Epithelial cell of proximal tubule (primary cell): ENCODE measurements around the gene DQX1. TPM values are rescaled to one million over a fixed set of nuclear protein-coding genes. Genes with fewer than 3 reads are reported as not detected.
"Not testable (repeated sequence)": the region's sequence is repeated elsewhere in the genome, so short reads cannot be mapped to it uniquely, and the experiment has no call there.

ENCODE experiments used
- DNase-seq: peaks from one replicate; pipeline ENCODE4 v3.0.0-alpha.2; 2011; ENCODE audit warnings: low read depth
- H3K4me3 ChIP-seq: 2 replicates; pipeline ENCODE4 v1.5.1; 2011; ENCODE audit warnings: low read depth, mild to moderate bottlenecking, low read length
- total RNA-seq: library from RNA; depleted of rRNA; stranded (reverse); fragments of >200 nt; gene quantifications from 2 replicates; pipeline ENCODE4 v1.2.3, GENCODE V29; 2015
- TF ChIP-seq, protein P1 (sequence below): conservative IDR thresholded peaks from 2 replicates; pipeline ENCODE4 v1.5.1; 2012; ENCODE audit warnings: low read depth, mild to moderate bottlenecking, low read length

DQX1 gene
- total RNA-seq, 1 donor from 2014 or later, result not detected

GRCh38 chr2:74567881-74568280 is 41.9 kb upstream of the DQX1 start:
- TF ChIP-seq, protein P1, sequence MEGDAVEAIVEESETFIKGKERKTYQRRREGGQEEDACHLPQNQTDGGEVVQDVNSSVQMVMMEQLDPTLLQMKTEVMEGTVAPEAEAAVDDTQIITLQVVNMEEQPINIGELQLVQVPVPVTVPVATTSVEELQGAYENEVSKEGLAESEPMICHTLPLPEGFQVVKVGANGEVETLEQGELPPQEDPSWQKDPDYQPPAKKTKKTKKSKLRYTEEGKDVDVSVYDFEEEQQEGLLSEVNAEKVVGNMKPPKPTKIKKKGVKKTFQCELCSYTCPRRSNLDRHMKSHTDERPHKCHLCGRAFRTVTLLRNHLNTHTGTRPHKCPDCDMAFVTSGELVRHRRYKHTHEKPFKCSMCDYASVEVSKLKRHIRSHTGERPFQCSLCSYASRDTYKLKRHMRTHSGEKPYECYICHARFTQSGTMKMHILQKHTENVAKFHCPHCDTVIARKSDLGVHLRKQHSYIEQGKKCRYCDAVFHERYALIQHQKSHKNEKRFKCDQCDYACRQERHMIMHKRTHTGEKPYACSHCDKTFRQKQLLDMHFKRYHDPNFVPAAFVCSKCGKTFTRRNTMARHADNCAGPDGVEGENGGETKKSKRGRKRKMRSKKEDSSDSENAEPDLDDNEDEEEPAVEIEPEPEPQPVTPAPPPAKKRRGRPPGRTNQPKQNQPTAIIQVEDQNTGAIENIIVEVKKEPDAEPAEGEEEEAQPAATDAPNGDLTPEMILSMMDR, result no peak
- DNase-seq, result no peak
- no peak overlapping the region for H3K4me3 ChIP-seq

GRCh38 chr2:74566754-74567085 is 40.7 kb upstream of the DQX1 start:
- H3K4me3 ChIP-seq, result no peak overlapping the region
- no peak for DNase-seq
- TF ChIP-seq, protein P1, result no peak

DNA sequence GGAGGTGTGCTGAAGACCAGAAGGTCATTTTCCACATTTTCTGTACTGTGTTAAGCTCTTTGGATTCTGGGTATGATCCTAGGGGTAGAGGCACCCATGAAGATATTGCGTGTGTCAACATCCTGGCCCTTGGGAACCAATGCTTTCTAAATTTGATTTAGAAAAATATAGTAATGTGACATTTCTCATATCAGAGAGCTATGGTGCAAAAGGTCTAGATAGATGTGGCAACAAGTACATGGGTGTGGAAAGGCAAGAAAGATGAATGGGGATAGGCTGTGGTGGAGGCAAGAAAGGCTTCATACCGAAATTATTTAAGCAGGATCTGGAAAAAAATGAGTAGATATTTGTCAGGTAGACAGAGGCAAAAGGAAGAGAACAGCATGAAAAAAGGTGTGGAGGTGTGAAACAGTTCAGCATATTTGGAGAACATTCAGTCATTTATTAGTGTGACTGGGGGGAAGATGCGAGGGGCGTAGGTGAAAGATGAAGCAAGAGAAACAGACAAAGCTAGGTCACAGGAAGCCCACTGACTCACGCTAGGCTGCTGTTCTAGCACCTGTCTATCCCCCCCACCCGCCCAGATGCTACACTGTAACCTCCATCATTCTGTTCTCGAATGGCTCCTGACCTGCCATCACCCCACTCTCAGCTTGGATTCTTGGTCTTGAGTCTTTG is 40.2 kb upstream of the DQX1 start:
- no peak for DNase-seq
- TF ChIP-seq, protein P1, result no peak
- no peak overlapping the region for H3K4me3 ChIP-seq

DNA sequence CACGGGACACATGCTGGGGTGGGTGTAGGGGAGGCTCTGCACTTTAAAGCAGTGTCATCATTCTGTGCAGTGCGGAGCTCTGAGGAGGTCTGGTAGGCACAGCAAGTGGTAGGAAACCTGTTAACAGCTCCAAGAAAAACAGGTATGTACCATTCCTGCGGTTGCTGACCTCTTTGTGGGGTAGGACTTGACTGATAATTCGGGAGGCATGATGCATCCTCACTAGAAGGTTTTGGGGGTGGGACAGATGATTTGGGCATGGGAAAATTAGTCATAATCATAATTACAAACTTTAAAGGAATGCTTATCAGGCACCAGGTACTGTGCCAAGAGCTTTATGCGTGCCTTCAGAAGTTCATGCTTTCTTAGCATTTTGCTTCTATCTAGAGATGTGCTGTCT is 38.2 kb upstream of the DQX1 start:
- no peak overlapping the region for H3K4me3 ChIP-seq
- TF ChIP-seq, protein P1, result no peak
- no peak for DNase-seq

DNA sequence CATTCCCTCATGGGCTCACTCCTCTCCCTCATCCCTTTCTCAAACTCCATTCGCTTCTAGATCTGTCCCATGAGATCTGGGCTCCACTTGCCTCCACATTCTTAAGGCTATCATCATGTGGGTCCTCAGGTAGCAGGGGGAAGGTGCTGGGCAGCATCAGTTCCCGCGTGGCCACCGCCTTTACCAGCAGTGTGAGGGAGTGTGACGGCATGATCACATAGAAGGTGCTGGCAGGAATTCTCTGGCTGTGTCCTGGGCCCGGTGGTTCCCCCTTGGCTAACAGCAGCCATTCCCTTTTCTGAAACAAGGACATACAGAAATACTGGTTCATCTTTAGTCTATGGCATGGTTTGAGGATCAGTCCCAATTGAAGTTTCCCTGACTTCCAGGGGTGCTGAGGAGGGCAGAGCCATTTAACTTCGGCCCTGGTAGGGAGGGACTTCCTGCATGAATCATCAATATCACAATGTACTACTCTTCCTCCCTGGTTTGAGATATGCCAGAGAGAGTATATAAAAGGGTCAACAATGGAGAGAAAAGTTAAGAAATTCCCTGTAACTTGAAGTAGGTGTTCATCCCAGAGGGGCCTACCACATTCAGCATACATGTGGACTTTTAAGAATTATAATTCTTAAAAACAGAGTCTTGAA is 36.2 kb upstream of the DQX1 start:
- no peak for DNase-seq
- no peak overlapping the region for H3K4me3 ChIP-seq
- TF ChIP-seq, protein P1, result no peak

- not testable (repeated sequence) for H3K4me3 ChIP-seq, DNase-seq
These were observed 35.0 kb upstream of the DQX1 start for GRCh38 chr2:74561022-74561421.

DNA sequence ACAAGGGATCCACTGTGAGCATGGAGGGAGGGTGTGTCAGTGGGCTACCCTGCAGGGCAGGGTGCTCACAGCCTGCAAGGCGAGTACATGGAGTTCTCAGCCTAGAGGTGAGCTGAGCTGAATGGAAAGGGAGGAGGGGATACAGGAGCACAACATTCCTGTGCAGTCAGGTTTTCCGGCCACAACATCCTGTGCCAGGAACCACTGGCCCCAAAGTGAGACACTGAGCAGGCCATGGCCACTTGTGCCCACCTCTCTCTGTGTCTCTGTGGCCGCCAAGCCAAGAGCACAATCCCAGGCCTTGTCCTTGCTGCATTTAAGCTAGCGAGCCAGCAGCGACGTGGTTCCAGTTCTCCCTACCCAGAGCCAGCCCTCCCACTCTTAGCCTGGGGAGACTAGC is 34.6 kb upstream of the DQX1 start:
- TF ChIP-seq, protein P1, result no peak
- DNase-seq, result no peak
- no peak overlapping the region for H3K4me3 ChIP-seq
